Lower leg skin (tissue), 4 donors: Measurements from ENCODE around the gene KDM8. TPM values are rescaled to one million over a fixed set of nuclear protein-coding genes. Genes with fewer than 3 reads are reported as not detected.

Source experiments
- DNase-seq, 2 donors: peaks; one replicate each; pipeline ENCODE4 v3.0.0-alpha.2; 2019; ENCODE audit warnings: low spot score in 2 of 2
- H3K4me3 ChIP-seq: fragments of 200-600 bp; sonication (generic); 2 replicates; pipeline ENCODE4 v1.5.1; 2017; ENCODE audit warnings: mild to moderate bottlenecking, low read depth; ENCODE audit not compliant: poor library complexity, severe bottlenecking
- CTCF ChIP-seq, 3 donors: fragments of 450-650 bp; IDR thresholded peaks; one replicate each; pipeline ENCODE4 v1.5.1; 2016; ENCODE audit warnings: antibody characterized with exemption in 3 of 3, mild to moderate bottlenecking in 3 of 3, moderate library complexity in 2 of 3
- POLR2A ChIP-seq, 2 donors: fragments of 450-650 bp; IDR thresholded peaks; one replicate each; pipeline ENCODE4 v1.6.1; 2016 to 2017; ENCODE audit warnings: antibody characterized with exemption in 2 of 2, mild to moderate bottlenecking in 1 of 2, moderate library complexity in 1 of 2
- WGBS, 2 donors: methylation state at CpG; one replicate each; pipeline ENCODE4 v1.1.5; 2018; 5-methylcytosine and 5-hydroxymethylcytosine counted together
- intact Hi-C: fragments of 100-400 bp; cut with DNase I; formaldehyde crosslinking; loops from one replicate; pipeline ENCODE4 v1.15.0; 2023; ENCODE audit warnings: low total_unique reads
- total RNA-seq, 4 donors: library from RNA; depleted of rRNA; stranded (reverse); fragments of >200 nt; gene quantifications; one replicate each; pipeline ENCODE4 v1.1.0, GENCODE V29; 2016

Gene KDM8
- total RNA-seq, 4 donors from 2014 or later = 0.84 to 4.5 (median 1.9) TPM

GRCh38 chr16:27220527-27220926 lies 17.2 kb downstream of the KDM8 start:
- DNase-seq = no peak
- intact Hi-C loops = no loop called here
- TF ChIP-seq CTCF (IDR thresholded peaks at IDR 0.05) = no peak
- no peak for TF ChIP-seq POLR2A (IDR thresholded peaks at IDR 0.05)
- no peak overlapping the region for H3K4me3 ChIP-seq
- 92 to 93% methylated on average over 8 of the region's 8 CpGs for WGBS, 2 donors

- 92 to 96% methylated on average over 16 of the region's 16 CpGs for WGBS, 2 donors
- no peak overlapping the region for H3K4me3 ChIP-seq
- no peak for TF ChIP-seq CTCF (IDR thresholded peaks at IDR 0.05)
- no peak for TF ChIP-seq POLR2A (IDR thresholded peaks at IDR 0.05)
- DNase-seq = no peak
- intact Hi-C loops = no loop called here
Measured at GRCh38 chr16:27220991-27221390, 17.7 kb downstream of the KDM8 start.

- H3K4me3 ChIP-seq = no peak overlapping the region
- WGBS, 2 donors = 72 to 81% methylated on average over 8 of the region's 8 CpGs
- TF ChIP-seq CTCF (IDR thresholded peaks at IDR 0.05) = no peak
- no peak for TF ChIP-seq POLR2A (IDR thresholded peaks at IDR 0.05)
- intact Hi-C loops = no loop called here
- DNase-seq = no peak
Measured at GRCh38 chr16:27221576-27222248, 18.4 kb downstream of the KDM8 start.

- TF ChIP-seq POLR2A (IDR thresholded peaks at IDR 0.05) = no peak
- no peak for TF ChIP-seq CTCF (IDR thresholded peaks at IDR 0.05)
- DNase-seq = peak in 1 of 2 donors; percentile 55
- intact Hi-C loops = no loop called here
- 47 to 51% methylated on average over 30 of the region's 30 CpGs for WGBS, 2 donors
- no peak overlapping the region for H3K4me3 ChIP-seq
Measured at GRCh38 chr16:27222249-27223225, 19.2 kb downstream of the KDM8 start.

GRCh38 chr16:27223226-27223610 lies 19.9 kb downstream of the KDM8 start:
- TF ChIP-seq CTCF (IDR thresholded peaks at IDR 0.05) = no peak
- no peak for TF ChIP-seq POLR2A (IDR thresholded peaks at IDR 0.05)
- intact Hi-C loops = no loop called here
- H3K4me3 ChIP-seq = no peak overlapping the region
- no peak for DNase-seq
- 58 to 69% methylated on average over 8 of the region's 8 CpGs for WGBS, 2 donors
